ENCODE measurements around the gene PSMA6. TPM values are rescaled to one million over a fixed set of nuclear protein-coding genes. Genes with fewer than 3 reads are reported as not detected.
A peak's percentile ranks its signal among the peaks of the same experiment; 100 is the strongest.

Gene PSMA6
- total and polyA plus RNA-seq, 10 of the 15 experiments (the other 5 are each of a cell fraction or from before 2014, with no cell fraction given), result 267 to 1,363 (median 402) TPM

DNA sequence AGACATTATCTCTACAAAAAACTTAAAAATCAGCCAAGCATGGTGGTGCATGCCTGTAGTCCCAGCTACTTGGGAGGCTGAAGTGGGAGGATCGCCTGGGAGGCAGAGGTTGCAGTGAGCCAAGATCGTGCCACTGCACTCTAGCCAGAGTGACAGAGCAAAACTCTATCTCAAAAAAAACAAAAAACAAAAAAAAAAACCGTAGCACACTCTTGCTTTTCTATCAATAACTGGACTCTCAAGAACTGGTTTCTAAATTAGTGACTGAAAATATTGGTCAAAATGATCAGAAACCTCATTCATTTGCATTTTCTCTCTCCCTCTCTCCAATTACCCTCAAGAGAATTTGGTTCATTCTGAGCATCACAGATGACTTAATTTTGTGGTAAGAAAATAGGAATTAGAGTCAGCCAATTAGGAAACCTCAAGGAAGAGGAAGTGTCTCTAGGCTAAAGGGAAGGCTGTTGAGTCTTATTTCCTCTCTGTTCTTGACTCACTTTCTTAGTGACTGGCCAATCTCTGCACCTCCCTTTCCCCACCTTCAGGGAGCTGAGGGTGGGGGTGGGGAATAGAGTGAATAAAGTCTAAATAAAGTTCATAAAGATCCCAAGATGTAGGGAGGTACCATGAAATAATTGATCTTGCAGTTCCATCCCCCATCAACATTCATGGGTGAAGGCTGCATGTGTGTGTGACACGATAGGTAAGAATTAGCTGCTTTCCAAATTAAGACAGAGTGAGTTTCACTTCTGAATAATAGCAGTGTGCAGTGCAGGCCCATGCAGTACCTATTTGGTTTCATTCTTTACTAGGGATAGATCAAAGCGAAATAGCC lies 6.8 kb upstream of the PSMA6 start (continued):
- TF ChIP-seq EGR1 (IDR thresholded peaks at IDR 0.05; ENCODE audit: borderline replicate concordance in 1 of 2, low read depth in 2 of 2, low read length in 2 of 2) (peak in 1 of 2 experiments; percentile 60; a peak in 1 of 3 replicates), MXI1 (IDR thresholded peaks at IDR 0.05; ENCODE audit: low read depth, low read length) (0 out of 2 replicates have a peak, but pooled peaks have one; percentile 25), PAX5 (IDR thresholded peaks at IDR 0.05; ENCODE audit: borderline replicate concordance, low read depth, low read length) (peak; percentile 54), ZNF384 (IDR thresholded peaks at IDR 0.05; ENCODE audit: borderline replicate concordance, low read depth, low read length) (peak; percentile 89), PML (IDR thresholded peaks at IDR 0.05; ENCODE audit: low read length) (no peak; the same call in none of the 2 replicates), ATF7 (IDR thresholded peaks at IDR 0.05; ENCODE audit: low read depth) (peak; percentile 97), BHLHE40 (IDR thresholded peaks at IDR 0.05; ENCODE audit: borderline replicate concordance in 1 of 2, low read depth in 2 of 2, low read length in 1 of 2) (peak; percentile 51 to 58; a peak in 3 of 4 replicates), GABPA (IDR thresholded peaks at IDR 0.05; ENCODE audit: low read depth) (peak; percentile 60; the same call in 1 of the 2 replicates), CHD4 (IDR thresholded peaks at IDR 0.05) (no peak; the same call in 1 of the 2 replicates), CBX3 (IDR thresholded peaks at IDR 0.05; ENCODE audit: borderline replicate concordance, low read depth) (no peak), RB1 (IDR thresholded peaks at IDR 0.05; ENCODE audit: borderline replicate concordance) (peak; percentile 6; the same call in 1 of the 2 replicates), MEF2B (IDR thresholded peaks at IDR 0.05; ENCODE audit: partially characterized antibody, poor library complexity, severe bottlenecking) (peak; percentile 93), IKZF2 (IDR thresholded peaks at IDR 0.05) (peak; percentile 99), MEF2A (IDR thresholded peaks at IDR 0.05; ENCODE audit: insufficient read depth, low read depth, low read length) (peak; percentile 69), ZNF24 (IDR thresholded peaks at IDR 0.05) (0 out of 2 replicates have a peak, but pooled peaks have one; percentile 38), CEBPB (IDR thresholded peaks at IDR 0.05; ENCODE audit: borderline replicate concordance in 1 of 2, low read depth in 2 of 2, low read length in 2 of 2) (peak in 1 of 2 experiments; percentile 86; a peak in 1 of 4 replicates), ESRRA (IDR thresholded peaks at IDR 0.05; ENCODE audit: low read length) (no peak), RELA (IDR thresholded peaks at IDR 0.05; ENCODE audit: borderline replicate concordance, partially characterized antibody) (no peak), EED (IDR thresholded peaks at IDR 0.05; ENCODE audit: low read depth) (peak; percentile 96)
- TF ChIP-seq, protein P1, sequence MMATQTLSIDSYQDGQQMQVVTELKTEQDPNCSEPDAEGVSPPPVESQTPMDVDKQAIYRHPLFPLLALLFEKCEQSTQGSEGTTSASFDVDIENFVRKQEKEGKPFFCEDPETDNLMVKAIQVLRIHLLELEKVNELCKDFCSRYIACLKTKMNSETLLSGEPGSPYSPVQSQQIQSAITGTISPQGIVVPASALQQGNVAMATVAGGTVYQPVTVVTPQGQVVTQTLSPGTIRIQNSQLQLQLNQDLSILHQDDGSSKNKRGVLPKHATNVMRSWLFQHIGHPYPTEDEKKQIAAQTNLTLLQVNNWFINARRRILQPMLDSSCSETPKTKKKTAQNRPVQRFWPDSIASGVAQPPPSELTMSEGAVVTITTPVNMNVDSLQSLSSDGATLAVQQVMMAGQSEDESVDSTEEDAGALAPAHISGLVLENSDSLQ (IDR thresholded peaks at IDR 0.05), result peak; percentile 83
- TF ChIP-seq, protein P2, sequence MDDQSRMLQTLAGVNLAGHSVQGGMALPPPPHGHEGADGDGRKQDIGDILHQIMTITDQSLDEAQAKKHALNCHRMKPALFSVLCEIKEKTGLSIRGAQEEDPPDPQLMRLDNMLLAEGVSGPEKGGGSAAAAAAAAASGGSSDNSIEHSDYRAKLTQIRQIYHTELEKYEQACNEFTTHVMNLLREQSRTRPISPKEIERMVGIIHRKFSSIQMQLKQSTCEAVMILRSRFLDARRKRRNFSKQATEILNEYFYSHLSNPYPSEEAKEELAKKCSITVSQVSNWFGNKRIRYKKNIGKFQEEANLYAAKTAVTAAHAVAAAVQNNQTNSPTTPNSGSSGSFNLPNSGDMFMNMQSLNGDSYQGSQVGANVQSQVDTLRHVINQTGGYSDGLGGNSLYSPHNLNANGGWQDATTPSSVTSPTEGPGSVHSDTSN (IDR thresholded peaks at IDR 0.05; ENCODE audit: insufficient replicate concordance, low read depth, low read length), result no peak
- TF ChIP-seq, protein P3, sequence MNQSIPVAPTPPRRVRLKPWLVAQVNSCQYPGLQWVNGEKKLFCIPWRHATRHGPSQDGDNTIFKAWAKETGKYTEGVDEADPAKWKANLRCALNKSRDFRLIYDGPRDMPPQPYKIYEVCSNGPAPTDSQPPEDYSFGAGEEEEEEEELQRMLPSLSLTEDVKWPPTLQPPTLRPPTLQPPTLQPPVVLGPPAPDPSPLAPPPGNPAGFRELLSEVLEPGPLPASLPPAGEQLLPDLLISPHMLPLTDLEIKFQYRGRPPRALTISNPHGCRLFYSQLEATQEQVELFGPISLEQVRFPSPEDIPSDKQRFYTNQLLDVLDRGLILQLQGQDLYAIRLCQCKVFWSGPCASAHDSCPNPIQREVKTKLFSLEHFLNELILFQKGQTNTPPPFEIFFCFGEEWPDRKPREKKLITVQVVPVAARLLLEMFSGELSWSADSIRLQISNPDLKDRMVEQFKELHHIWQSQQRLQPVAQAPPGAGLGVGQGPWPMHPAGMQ (IDR thresholded peaks at IDR 0.05; ENCODE audit: borderline replicate concordance), result 0 out of 2 replicates have a peak, but pooled peaks have one; percentile 3
- TF ChIP-seq, protein P4, sequence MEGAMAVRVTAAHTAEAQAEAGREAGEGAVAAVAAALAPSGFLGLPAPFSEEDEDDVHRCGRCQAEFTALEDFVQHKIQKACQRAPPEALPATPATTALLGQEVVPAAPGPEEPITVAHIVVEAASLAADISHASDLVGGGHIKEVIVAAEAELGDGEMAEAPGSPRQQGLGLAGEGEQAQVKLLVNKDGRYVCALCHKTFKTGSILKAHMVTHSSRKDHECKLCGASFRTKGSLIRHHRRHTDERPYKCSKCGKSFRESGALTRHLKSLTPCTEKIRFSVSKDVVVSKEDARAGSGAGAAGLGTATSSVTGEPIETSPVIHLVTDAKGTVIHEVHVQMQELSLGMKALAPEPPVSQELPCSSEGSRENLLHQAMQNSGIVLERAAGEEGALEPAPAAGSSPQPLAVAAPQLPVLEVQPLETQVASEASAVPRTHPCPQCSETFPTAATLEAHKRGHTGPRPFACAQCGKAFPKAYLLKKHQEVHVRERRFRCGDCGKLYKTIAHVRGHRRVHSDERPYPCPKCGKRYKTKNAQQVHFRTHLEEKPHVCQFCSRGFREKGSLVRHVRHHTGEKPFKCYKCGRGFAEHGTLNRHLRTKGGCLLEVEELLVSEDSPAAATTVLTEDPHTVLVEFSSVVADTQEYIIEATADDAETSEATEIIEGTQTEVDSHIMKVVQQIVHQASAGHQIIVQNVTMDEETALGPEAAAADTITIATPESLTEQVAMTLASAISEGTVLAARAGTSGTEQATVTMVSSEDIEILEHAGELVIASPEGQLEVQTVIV (IDR thresholded peaks at IDR 0.05; ENCODE audit: borderline replicate concordance, partially characterized antibody), result no peak

Data from GM12878 (cell line).